Left forelimb (tissue), 1 donor: ENCODE results near the gene RNF114.
"Not testable (repeated sequence)": the region's sequence is repeated elsewhere in the genome, so short reads cannot be mapped to it uniquely, and the experiment has no call there.

Experiments used
- DNase-seq: peaks from one replicate; pipeline ENCODE4 v3.0.0-alpha.2; 2018; ENCODE audit warnings: low spot score

The RNF114 gene

GRCh38 chr20:49965781-49966305 is 29.6 kb downstream of the RNF114 start:
- DNase-seq: no peak

GRCh38 chr20:49966861-49967260 is 30.7 kb downstream of the RNF114 start:
- DNase-seq: no peak

DNA sequence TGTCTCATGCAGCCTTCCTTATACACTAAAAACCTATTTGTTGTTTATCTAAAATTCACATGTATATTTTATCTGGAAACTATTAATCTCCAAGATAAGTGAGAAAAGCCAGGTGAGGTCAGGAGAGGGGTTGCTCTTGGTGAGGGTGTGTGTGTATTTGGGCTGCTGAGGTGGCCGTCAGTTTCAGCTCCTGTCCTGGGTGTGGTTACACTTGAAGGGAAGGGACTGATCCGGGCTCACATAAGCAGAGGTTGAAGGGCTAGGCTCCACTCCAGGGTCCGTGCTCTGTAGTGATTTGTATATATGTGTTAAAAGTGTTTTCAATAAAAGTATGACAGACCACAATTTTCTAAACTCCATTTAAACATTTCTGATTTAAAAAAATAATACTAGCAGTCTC is 33.0 kb downstream of the RNF114 start:
- DNase-seq: no peak

- no peak for DNase-seq
Measured at GRCh38 chr20:49969946-49970345, 33.7 kb downstream of the RNF114 start.

- DNase-seq: no peak
Measured at GRCh38 chr20:49970498-49970897, 34.3 kb downstream of the RNF114 start.

DNA sequence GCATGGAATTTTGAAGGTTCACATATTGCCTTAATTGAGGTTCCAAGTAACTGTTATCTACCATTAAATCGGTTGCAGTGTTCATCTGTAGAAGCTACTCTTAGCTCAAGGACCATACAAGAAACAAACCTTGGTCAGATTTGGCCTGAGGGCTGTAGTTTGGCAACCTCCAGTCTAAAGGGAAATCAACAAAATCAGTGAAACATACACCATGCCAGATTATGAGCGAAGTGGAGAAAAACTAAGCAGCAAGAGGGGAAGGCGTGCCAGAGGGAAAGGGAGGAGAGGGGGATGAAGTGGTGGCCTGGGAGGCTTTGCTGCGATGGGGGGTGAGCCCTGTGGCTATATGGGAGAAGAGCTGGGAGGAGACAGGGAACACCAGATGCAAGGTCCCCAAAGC is 37.8 kb downstream of the RNF114 start:
- no peak for DNase-seq

DNA sequence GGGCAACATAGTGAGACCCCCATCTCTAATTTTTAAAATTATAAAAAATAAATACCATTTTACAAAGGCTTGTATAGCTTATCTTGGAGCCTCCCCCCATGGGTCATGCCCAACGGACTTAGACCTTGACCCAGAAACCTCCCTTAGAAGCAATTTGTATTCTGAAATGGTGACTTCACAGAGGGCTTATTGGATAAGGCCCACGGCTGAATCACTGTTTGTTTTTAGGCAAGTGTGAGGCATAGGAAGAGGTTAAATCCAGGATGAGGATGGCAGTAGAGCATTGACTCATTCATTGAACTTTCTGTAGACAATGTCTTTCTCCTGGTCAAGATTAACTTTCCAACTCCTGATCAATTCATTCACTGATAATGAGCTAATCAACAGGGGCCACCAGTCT is 40.3 kb downstream of the RNF114 start:
- DNase-seq: no peak

DNA sequence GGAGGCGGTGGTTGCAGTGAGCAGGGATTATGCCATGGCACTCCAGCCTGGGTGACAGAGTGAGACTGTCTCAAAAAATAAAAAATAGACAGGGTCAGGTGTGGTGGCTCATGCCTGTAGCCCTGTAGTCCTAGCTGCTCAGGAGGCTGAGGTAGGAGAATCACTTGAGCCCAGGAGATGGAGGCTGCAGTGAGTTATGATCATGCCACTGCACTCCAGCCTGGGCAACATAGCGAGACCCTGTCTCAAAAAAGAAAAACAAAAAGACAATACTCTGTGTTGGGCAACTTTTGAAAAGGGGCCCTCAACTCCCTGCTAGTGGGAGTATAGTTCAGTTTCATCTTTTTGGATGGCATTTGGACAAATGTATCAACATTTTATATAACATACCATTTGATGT is 41.5 kb downstream of the RNF114 start:
- DNase-seq: not testable (repeated sequence)

DNA sequence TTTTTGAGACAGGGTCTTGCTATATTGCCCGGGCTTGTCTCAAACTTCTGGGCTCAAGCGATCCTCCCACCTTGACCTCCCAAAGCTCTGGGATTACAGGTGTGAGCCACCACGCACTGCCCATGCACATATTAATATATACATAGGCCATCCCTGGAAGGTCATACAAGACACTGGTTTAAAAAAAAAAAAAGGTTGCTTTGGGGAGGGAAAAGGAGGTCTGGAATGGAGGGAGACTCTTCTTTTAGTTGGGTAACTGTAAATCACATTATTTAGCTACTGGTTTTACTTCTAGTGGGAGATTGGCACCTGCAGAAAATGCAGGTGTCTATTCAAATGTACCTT is 42.5 kb downstream of the RNF114 start:
- DNase-seq: no peak

GRCh38 chr20:49979030-49979832 is 43.0 kb downstream of the RNF114 start:
- peak; percentile 84 for DNase-seq

GRCh38 chr20:49980140-49981008 is 44.2 kb downstream of the RNF114 start:
- no peak for DNase-seq

DNA sequence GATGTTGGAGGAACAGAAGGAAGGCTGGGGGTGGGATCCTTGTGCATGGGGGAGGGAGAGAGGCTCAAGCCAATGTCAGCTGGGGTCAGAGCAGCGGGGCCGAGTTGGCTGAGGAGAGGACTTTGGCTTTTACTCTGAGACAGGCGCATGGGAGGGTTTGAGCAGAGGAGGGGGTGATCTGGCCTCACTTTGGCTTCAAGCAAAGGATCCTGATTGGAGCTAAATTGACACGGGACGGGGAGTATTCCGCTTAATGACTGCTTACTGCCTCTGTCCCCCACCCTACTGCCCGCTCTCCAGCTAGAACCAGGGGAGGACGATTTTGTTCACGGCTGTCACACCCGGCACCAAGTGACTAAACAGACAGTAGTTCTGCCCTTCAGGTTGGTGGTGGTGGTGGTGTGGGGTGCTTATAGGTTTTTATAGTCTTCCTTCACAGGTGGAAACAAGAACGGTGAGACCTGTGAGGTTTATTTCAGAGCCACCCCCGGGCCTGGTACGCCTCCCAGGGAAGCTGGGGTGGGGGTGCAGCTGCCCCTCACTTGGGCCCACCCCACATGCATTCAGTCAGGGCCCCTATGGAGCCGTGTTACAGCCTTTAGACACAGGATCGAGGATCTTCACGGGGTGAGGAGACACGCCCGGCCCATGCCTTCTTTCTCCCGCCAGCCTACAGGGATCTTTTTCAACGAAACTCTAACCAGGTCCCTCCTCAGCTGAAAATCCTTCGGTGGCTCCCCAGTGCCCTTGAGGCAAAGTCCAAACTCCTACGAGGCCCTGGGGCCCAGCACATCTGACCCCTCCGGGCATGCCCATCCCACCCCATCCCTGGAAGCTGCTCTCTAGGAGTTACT is 45.2 kb downstream of the RNF114 start:
- DNase-seq: no peak

GRCh38 chr20:49982072-49982345 is 45.8 kb downstream of the RNF114 start:
- DNase-seq: no peak

GRCh38 chr20:49982346-49983122 is 46.3 kb downstream of the RNF114 start, which contains the start of gene SNAI1:
Gene SNAI1, plus strand, starts transcription at chr20:49982980. Its CDS starts 80 bp downstream, at chr20:49983060.
- peak; percentile 92 for DNase-seq

GRCh38 chr20:49983123-49983847 is 47.1 kb downstream of the RNF114 start:
- DNase-seq: no peak

- DNase-seq: peak; percentile 70
Measured at GRCh38 chr20:49983848-49984408, 47.7 kb downstream of the RNF114 start.

DNA sequence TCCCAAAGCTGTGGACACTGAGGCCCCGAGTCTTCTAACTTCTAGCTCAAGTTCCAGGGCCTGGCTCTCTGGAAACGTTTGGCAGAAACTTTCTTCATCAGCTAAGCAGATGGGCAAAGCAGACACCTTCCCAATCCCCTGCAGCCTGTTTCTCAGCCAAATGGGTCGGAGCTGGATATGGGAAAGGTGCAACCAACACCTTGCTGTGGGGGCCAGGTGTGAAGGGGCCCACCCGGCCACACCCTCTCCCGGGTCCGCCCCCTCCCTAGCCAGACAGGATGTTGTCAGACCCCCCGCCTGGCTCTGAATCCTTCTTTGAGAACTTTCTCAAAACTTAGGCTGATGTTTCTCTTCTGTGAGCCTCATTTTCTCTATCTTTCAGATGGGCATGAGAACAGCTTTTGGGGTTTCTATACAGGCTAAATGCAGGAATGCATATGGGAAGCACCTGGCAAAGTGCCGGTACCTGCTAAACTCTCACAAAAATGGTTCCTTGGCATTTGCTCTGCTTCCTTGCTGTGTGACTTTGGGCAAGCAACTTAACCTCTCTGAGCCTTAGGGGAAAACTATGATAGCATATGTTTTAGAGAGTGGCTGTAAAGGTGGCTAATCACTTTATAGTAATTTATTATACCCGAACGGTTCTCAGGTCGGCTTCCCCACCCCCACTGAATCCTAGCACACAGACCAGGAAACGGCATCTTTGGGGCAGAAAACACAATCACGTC is 48.4 kb downstream of the RNF114 start:
- no peak for DNase-seq

- no peak for DNase-seq
Measured at GRCh38 chr20:49985157-49985556, 49.0 kb downstream of the RNF114 start.

DNA sequence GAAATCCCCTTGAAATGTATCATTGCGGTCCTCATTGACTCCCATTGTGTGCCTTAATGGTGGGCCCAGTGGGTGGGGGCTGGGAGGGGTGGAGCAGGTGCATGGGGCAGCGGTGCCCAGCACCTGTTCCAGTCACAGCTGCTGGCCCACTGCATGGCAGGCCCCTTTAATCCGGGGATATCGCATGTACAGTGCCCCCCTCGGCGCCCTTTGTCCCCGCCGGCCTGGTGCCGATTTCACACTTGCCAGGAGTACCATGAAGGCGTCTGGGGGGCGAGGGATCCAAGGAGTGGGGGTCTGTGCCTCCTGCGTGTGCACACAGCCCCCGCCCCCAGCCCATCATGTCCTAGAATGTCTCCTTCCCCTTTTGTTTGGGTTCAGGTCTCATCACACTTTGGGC is 49.4 kb downstream of the RNF114 start:
- no peak for DNase-seq

- DNase-seq: no peak
Measured at GRCh38 chr20:49986049-49986448, 49.9 kb downstream of the RNF114 start.
